ENCODE measurements around the gene RAB8B.

DNA sequence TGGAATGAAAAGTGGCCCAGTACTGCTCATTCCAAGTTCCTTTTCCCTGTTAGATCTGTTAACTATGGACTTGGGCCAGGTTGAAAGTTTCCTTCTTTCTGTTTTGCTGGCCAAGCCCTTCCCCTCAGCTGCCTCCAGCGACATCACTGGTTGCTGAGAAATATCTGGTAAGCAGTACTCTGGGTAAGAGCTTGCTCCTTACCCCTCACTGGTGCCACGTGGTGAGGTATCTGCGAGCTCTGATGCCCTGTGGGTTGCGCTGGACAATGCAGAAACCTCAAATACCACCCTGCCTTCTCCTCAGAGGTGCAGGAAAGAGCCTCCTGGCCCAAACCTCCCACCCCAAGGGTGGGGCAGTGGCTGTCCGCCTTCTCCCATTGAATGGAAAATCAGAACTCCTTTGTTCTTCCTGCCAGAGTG lies 45.1 kb downstream of the RAB8B start:
- TF ChIP-seq MXI1 (conservative IDR thresholded peaks at IDR 0.05; ENCODE audit: poor library complexity, severe bottlenecking) (no peak), CTCF (IDR thresholded peaks at IDR 0.05; ENCODE audit: poor library complexity, severe bottlenecking) (no peak), EP300 (conservative IDR thresholded peaks at IDR 0.05; ENCODE audit: poor library complexity, severe bottlenecking) (no peak), EZH2 (IDR thresholded peaks at IDR 0.05; ENCODE audit: borderline replicate concordance, insufficient read depth, low read length, poor library complexity, severe bottlenecking) (no peak), POLR2AphosphoS5 (IDR thresholded peaks at IDR 0.05) (no peak)
- TF ChIP-seq, protein P1, sequence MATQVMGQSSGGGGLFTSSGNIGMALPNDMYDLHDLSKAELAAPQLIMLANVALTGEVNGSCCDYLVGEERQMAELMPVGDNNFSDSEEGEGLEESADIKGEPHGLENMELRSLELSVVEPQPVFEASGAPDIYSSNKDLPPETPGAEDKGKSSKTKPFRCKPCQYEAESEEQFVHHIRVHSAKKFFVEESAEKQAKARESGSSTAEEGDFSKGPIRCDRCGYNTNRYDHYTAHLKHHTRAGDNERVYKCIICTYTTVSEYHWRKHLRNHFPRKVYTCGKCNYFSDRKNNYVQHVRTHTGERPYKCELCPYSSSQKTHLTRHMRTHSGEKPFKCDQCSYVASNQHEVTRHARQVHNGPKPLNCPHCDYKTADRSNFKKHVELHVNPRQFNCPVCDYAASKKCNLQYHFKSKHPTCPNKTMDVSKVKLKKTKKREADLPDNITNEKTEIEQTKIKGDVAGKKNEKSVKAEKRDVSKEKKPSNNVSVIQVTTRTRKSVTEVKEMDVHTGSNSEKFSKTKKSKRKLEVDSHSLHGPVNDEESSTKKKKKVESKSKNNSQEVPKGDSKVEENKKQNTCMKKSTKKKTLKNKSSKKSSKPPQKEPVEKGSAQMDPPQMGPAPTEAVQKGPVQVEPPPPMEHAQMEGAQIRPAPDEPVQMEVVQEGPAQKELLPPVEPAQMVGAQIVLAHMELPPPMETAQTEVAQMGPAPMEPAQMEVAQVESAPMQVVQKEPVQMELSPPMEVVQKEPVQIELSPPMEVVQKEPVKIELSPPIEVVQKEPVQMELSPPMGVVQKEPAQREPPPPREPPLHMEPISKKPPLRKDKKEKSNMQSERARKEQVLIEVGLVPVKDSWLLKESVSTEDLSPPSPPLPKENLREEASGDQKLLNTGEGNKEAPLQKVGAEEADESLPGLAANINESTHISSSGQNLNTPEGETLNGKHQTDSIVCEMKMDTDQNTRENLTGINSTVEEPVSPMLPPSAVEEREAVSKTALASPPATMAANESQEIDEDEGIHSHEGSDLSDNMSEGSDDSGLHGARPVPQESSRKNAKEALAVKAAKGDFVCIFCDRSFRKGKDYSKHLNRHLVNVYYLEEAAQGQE (IDR thresholded peaks at IDR 0.05; ENCODE audit: borderline replicate concordance) = no peak

Data from neural cell (in vitro differentiated cells).